H9 (cell line): Measurements from ENCODE around the gene SMARCC1. TPM values are rescaled to one million over a fixed set of nuclear protein-coding genes. Genes with fewer than 3 reads are reported as not detected.
A peak's percentile ranks its signal among the peaks of the same experiment; 100 is the strongest.

Source experiments
- DNase-seq: peaks from one replicate; pipeline ENCODE4 v3.0.0-alpha.2; 2017
- H2AFZ ChIP-seq: one replicate; pipeline ENCODE4 v1.6.1; 2013; ENCODE audit warnings: mild to moderate bottlenecking, low read length, control low read depth, moderate library complexity
- H2AK5ac ChIP-seq: 2 replicates; pipeline ENCODE4 v1.6.1; 2013; ENCODE audit warnings: low read length, control low read depth, mixed read lengths; ENCODE audit not compliant: insufficient read length
- H2BK120ac ChIP-seq: one replicate; pipeline ENCODE4 v1.6.1; 2013; ENCODE audit warnings: low read depth, mild to moderate bottlenecking, low read length, control low read depth, inconsistent platforms; ENCODE audit not compliant: poor library complexity, severe bottlenecking
- H2BK12ac ChIP-seq: 2 replicates; pipeline ENCODE4 v1.6.1; 2013; ENCODE audit warnings: low read length, control low read depth, mixed read lengths, low read depth; ENCODE audit not compliant: insufficient read length
- H2BK15ac ChIP-seq: 2 replicates; pipeline ENCODE4 v1.6.1; 2013; ENCODE audit warnings: low read depth, low read length, control low read depth
- H2BK20ac ChIP-seq: one replicate; pipeline ENCODE4 v1.6.1; 2013; ENCODE audit warnings: low read depth, mild to moderate bottlenecking, low read length, control low read depth, inconsistent platforms; ENCODE audit not compliant: poor library complexity, severe bottlenecking
- H2BK5ac ChIP-seq: 2 replicates; pipeline ENCODE4 v1.6.1; 2013; ENCODE audit warnings: low read length, control low read depth, mixed read lengths; ENCODE audit not compliant: insufficient read length
- H3K14ac ChIP-seq: 2 replicates; pipeline ENCODE4 v1.6.1; 2013; ENCODE audit warnings: low read length, control low read depth; ENCODE audit not compliant: insufficient read depth
- H3K18ac ChIP-seq: 2 replicates; pipeline ENCODE4 v1.6.1; 2013; ENCODE audit warnings: low read depth, mild to moderate bottlenecking, mixed read lengths, low read length, control low read depth; ENCODE audit not compliant: insufficient read length
- H3K23ac ChIP-seq: 2 replicates; pipeline ENCODE4 v1.6.1; 2013; ENCODE audit warnings: low read length, control low read depth, mixed read lengths, low read depth; ENCODE audit not compliant: insufficient read length
- H3K23me2 ChIP-seq: 2 replicates; pipeline ENCODE4 v1.6.1; 2013; ENCODE audit warnings: low read depth, mild to moderate bottlenecking, mixed read lengths, low read length, control low read depth; ENCODE audit not compliant: insufficient read length, poor library complexity, severe bottlenecking
- H3K27ac ChIP-seq: 2 replicates; pipeline ENCODE4 v1.5.1; 2013; ENCODE audit warnings: low read length, control low read depth, mixed read lengths, low read depth; ENCODE audit not compliant: insufficient read length
- H3K27me3 ChIP-seq: 2 replicates; pipeline ENCODE4 v1.6.1; 2013; ENCODE audit warnings: low read length, control low read depth, inconsistent platforms; ENCODE audit not compliant: insufficient read depth
- H3K4ac ChIP-seq: 2 replicates; pipeline ENCODE4 v1.6.1; 2013; ENCODE audit warnings: low read depth, mild to moderate bottlenecking, control low read depth, inconsistent platforms, low read length, moderate library complexity
- H3K4me1 ChIP-seq: 2 replicates; pipeline ENCODE4 v1.6.1; 2013; ENCODE audit warnings: low read length, control low read depth, inconsistent platforms; ENCODE audit not compliant: insufficient read depth
- H3K4me2 ChIP-seq: 2 replicates; pipeline ENCODE4 v1.6.1; 2013; ENCODE audit warnings: low read length, control low read depth, mixed read lengths; ENCODE audit not compliant: insufficient read length, insufficient read depth
- H3K56ac ChIP-seq: 2 replicates; pipeline ENCODE4 v1.6.1; 2013; ENCODE audit warnings: low read depth, mild to moderate bottlenecking, mixed read lengths, low read length, control low read depth; ENCODE audit not compliant: insufficient read length
- H3K79me1 ChIP-seq: 2 replicates; pipeline ENCODE4 v1.6.1; 2013; ENCODE audit warnings: low read depth, mild to moderate bottlenecking, moderate library complexity, low read length, control low read depth, inconsistent platforms; ENCODE audit not compliant: insufficient read depth, poor library complexity, severe bottlenecking
- H3K79me2 ChIP-seq: 2 replicates; pipeline ENCODE4 v1.6.1; 2013; ENCODE audit warnings: low read length, control low read depth, inconsistent platforms; ENCODE audit not compliant: insufficient read depth
- H3K9ac ChIP-seq: 2 replicates; pipeline ENCODE4 v1.6.1; 2013; ENCODE audit warnings: low read length, control low read depth, mixed read lengths; ENCODE audit not compliant: insufficient read length; ENCODE audit errors: extremely low read depth
- H3K9me3 ChIP-seq: one replicate; pipeline ENCODE4 v1.6.1; 2013; ENCODE audit warnings: low read depth, low read length, inconsistent platforms; ENCODE audit not compliant: control insufficient read depth
- H3T11ph ChIP-seq: one replicate; pipeline ENCODE4 v1.6.1; 2013; ENCODE audit warnings: mild to moderate bottlenecking, low read length, control low read depth, inconsistent platforms
- H4K20me1 ChIP-seq: one replicate; pipeline ENCODE4 v1.6.1; 2013; ENCODE audit not compliant: control insufficient read depth, insufficient read length, insufficient read depth
- H4K5ac ChIP-seq: 2 replicates; pipeline ENCODE4 v1.6.1; 2013; ENCODE audit warnings: low read depth, mild to moderate bottlenecking, mixed read lengths, low read length, control low read depth; ENCODE audit not compliant: insufficient read length
- H4K8ac ChIP-seq: replicated peaks from 2 replicates; pipeline ENCODE4 v1.6.1; 2013; ENCODE audit warnings: low read length, control low read depth, mixed read lengths, low read depth; ENCODE audit not compliant: insufficient read length
- H4K91ac ChIP-seq: 2 replicates; pipeline ENCODE4 v1.6.1; 2013; ENCODE audit warnings: low read depth, mild to moderate bottlenecking, moderate library complexity, mixed read lengths, low read length, control low read depth; ENCODE audit not compliant: insufficient read length
- H3K27ac Mint-ChIP-seq, 3 experiments: 2 replicates in 2 of 3; 3 replicates in 1 of 3; pipeline ENCODE4 v1.8.0; 2020 to 2021; ENCODE audit warnings: mixed read lengths in 3 of 3, mild to moderate bottlenecking in 1 of 3, moderate library complexity in 1 of 3
- H3K27me3 Mint-ChIP-seq: 2 replicates; pipeline ENCODE4 v1.8.0; 2021; ENCODE audit warnings: low read depth, mild to moderate bottlenecking, moderate library complexity, mixed read lengths
- H3K36me3 Mint-ChIP-seq, 3 experiments: 2 replicates in 2 of 3; 3 replicates in 1 of 3; pipeline ENCODE4 v1.8.0; 2020 to 2021; ENCODE audit warnings: low read depth in 3 of 3, mixed read lengths in 3 of 3; ENCODE audit not compliant: insufficient read depth in 1 of 3
- H3K4me1 Mint-ChIP-seq, 2 experiments: 2 replicates each; pipeline ENCODE4 v1.8.0; 2020; ENCODE audit warnings: mixed read lengths in 2 of 2
- H3K4me3 Mint-ChIP-seq, 2 experiments: 2 replicates in 1 of 2; 3 replicates in 1 of 2; pipeline ENCODE4 v1.8.0; 2020 to 2021; ENCODE audit warnings: mild to moderate bottlenecking in 2 of 2, mixed read lengths in 2 of 2, moderate library complexity in 1 of 2
- H3K9me3 Mint-ChIP-seq, 2 experiments: 2 replicates in 1 of 2; 3 replicates in 1 of 2; pipeline ENCODE4 v1.8.0; 2020; ENCODE audit warnings: mild to moderate bottlenecking in 2 of 2, mixed read lengths in 2 of 2, moderate library complexity in 1 of 2
- WGBS: extraction: QIAGEN DNeasy Blood & Tissue Kit; methylation state at CpG from one replicate; pipeline ENCODE4 v1.1.7; 2013; ENCODE audit warnings: missing lambda C conversion rate, low lambda C conversion rate, mixed read lengths; ENCODE audit not compliant: insufficient read length; ENCODE audit errors: extremely low coverage; 5-methylcytosine and 5-hydroxymethylcytosine counted together
- total RNA-seq: library from RNA; stranded (reverse); gene quantifications from 2 replicates; pipeline ENCODE4 v1.2.1, GENCODE V29; 2021
- TF ChIP-seq, protein P1 (sequence below): fragments of 200-600 bp; sonication (generic); conservative IDR thresholded peaks from 3 replicates; pipeline ENCODE4 v1.8.0; 2021; ENCODE audit warnings: antibody characterized with exemption, mild to moderate bottlenecking

SMARCC1 gene
- total RNA-seq, 1 experiment from 2014 or later = 274 TPM

DNA sequence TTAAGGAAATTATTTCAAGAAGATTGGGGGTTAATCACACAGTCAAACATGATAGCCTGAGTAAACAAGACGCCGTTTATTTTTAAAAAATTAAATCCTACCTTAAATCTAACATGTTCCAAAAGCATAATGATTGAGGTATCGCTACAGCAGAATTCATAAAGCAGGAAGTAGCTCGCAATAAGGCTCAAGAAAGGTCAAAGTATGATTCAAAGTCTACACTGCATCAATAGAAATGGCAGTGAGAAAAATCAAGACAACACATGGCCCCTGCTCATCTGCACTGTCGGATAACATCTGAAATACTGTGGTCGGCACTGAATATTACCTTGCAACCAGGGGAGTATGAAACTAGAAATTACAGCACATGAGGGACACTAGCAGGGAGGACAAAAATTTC, 93.2 kb downstream of the SMARCC1 start:
- TF ChIP-seq, protein P1, sequence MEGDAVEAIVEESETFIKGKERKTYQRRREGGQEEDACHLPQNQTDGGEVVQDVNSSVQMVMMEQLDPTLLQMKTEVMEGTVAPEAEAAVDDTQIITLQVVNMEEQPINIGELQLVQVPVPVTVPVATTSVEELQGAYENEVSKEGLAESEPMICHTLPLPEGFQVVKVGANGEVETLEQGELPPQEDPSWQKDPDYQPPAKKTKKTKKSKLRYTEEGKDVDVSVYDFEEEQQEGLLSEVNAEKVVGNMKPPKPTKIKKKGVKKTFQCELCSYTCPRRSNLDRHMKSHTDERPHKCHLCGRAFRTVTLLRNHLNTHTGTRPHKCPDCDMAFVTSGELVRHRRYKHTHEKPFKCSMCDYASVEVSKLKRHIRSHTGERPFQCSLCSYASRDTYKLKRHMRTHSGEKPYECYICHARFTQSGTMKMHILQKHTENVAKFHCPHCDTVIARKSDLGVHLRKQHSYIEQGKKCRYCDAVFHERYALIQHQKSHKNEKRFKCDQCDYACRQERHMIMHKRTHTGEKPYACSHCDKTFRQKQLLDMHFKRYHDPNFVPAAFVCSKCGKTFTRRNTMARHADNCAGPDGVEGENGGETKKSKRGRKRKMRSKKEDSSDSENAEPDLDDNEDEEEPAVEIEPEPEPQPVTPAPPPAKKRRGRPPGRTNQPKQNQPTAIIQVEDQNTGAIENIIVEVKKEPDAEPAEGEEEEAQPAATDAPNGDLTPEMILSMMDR = no peak

More for the DNA sequence above, 93.2 kb downstream of the SMARCC1 start:
- no peak overlapping the region for H2AFZ ChIP-seq
- no CpG with 5 or more reads among the region's 6 CpGs for WGBS
- no peaks in the 10 kb centered on the region for H4K20me1 ChIP-seq
- H2BK12ac ChIP-seq = no peak overlapping the region
- Mint-ChIP-seq H3K36me3 (peaks cover 51 to 89% (median 87%) of the 10 kb centered on the region in 3 experiments), H3K9me3 (no peaks in the 10 kb centered on the region), H3K27ac (peak overlapping the region in 1 of 3 experiments; percentile 23; a peak in 2 of 7 replicates), H3K4me1 (no peaks in the 10 kb centered on the region), H3K27me3 (no peaks in the 10 kb centered on the region), H3K4me3 (no peak overlapping the region)
- no peak overlapping the region for H3K23ac ChIP-seq
- H3K27me3 ChIP-seq = no peaks in the 10 kb centered on the region
- H3K14ac ChIP-seq = no peak overlapping the region
- H2AK5ac ChIP-seq = no peak overlapping the region
- H4K8ac ChIP-seq = no peak overlapping the region
- no peak overlapping the region for H3K27ac ChIP-seq
- H3K4ac ChIP-seq = no peak overlapping the region
- H3K23me2 ChIP-seq = no peaks in the 10 kb centered on the region
- no peak overlapping the region for H4K5ac ChIP-seq
- no peak overlapping the region for H4K91ac ChIP-seq
- H3K18ac ChIP-seq = no peak overlapping the region
- no peaks in the 10 kb centered on the region for H3K4me1 ChIP-seq
- no peaks in the 10 kb centered on the region for H3K9me3 ChIP-seq
- no peaks in the 10 kb centered on the region for H3K79me1 ChIP-seq
- H3T11ph ChIP-seq = no peak overlapping the region
- no peak overlapping the region for H3K4me2 ChIP-seq
- H2BK5ac ChIP-seq = no peak overlapping the region
- H3K9ac ChIP-seq = no peak overlapping the region
- no peaks in the 10 kb centered on the region; the same call in 1 of the 2 replicates for H3K79me2 ChIP-seq
- H2BK120ac ChIP-seq = no peak overlapping the region
- no peak overlapping the region for H2BK20ac ChIP-seq
- no peak overlapping the region for H3K56ac ChIP-seq
- DNase-seq = no peak
- no peak overlapping the region for H2BK15ac ChIP-seq
